MCF 10A (cell line): ENCODE results near the gene SUCO. TPM values are rescaled to one million over a fixed set of nuclear protein-coding genes. Genes with fewer than 3 reads are reported as not detected.

Experiments used
- BruUV-seq: library from RNA; stranded (reverse); fragments of 400-500 nt; replicated peaks from 2 replicates; lab custom pipeline; 2021; lab: Mats Ljungman, UMichigan
- CTCF ChIA-PET: fragments of 300-600 bp; sonication (Branson Sonifier 250); formaldehyde crosslinking; extraction: SDS; loops from one replicate; lab custom pipeline; 2021; ENCODE audit warnings: antibody characterized with exemption, inconsistent platforms; lab: Yijun Ruan, JAX
- POLR2A ChIA-PET: fragments of 300-600, 350-650 bp; sonication (Branson Sonifier 250); formaldehyde crosslinking; extraction: SDS; loops from one replicate; lab custom pipeline; 2020; ENCODE audit warnings: antibody characterized with exemption, inconsistent platforms; lab: Yijun Ruan, JAX
- DNase-seq: peaks from one replicate; pipeline ENCODE4 v3.0.0-alpha.2; 2018; ENCODE audit not compliant: unreplicated experiment
- H3K27ac Mint-ChIP-seq: one replicate; pipeline ENCODE4 v1.8.0; 2022; ENCODE audit warnings: mild to moderate bottlenecking, low read depth, mixed read lengths; ENCODE audit not compliant: unreplicated experiment
- H3K27me3 Mint-ChIP-seq: one replicate; pipeline ENCODE4 v1.8.0; 2022; ENCODE audit warnings: mixed read lengths; ENCODE audit not compliant: insufficient read depth, unreplicated experiment
- H3K36me3 Mint-ChIP-seq: one replicate; pipeline ENCODE4 v1.8.0; 2022; ENCODE audit warnings: mild to moderate bottlenecking, moderate library complexity, mixed read lengths; ENCODE audit not compliant: insufficient read depth, unreplicated experiment
- H3K4me1 Mint-ChIP-seq: one replicate; pipeline ENCODE4 v1.8.0; 2022; ENCODE audit warnings: mixed read lengths; ENCODE audit not compliant: insufficient read depth, unreplicated experiment
- H3K4me3 Mint-ChIP-seq: one replicate; pipeline ENCODE4 v1.8.0; 2022; ENCODE audit warnings: mild to moderate bottlenecking, moderate library complexity, mixed read lengths; ENCODE audit not compliant: unreplicated experiment
- H3K9me3 Mint-ChIP-seq: one replicate; pipeline ENCODE4 v1.8.0; 2022; ENCODE audit warnings: mixed read lengths; ENCODE audit not compliant: unreplicated experiment
- CTCF ChIP-seq: fragments of 200-600 bp; IDR thresholded peaks from one replicate; pipeline ENCODE4 v1.8.0; 2022; ENCODE audit warnings: antibody characterized with exemption, mild to moderate bottlenecking; ENCODE audit not compliant: unreplicated experiment
- intact Hi-C: fragments of 100-400 bp; cut with micrococcal nuclease; formaldehyde crosslinking; loops from 2 replicates; pipeline ENCODE4 v1.14.1; 2022
- total RNA-seq: library from RNA; stranded (reverse); gene quantifications from 2 replicates; pipeline ENCODE4 v1.2.3, GENCODE V29; 2022

The SUCO gene
- total RNA-seq, 1 experiment from 2014 or later = 47.9 TPM

GRCh38 chr1:172626845-172627244 is 93.9 kb downstream of the SUCO start:
- no peaks in the 10 kb centered on the region for H3K36me3 Mint-ChIP-seq
- H3K27ac Mint-ChIP-seq = no peak overlapping the region
- POLR2A ChIA-PET = no interaction called here
- no peak overlapping the region for H3K4me3 Mint-ChIP-seq
- no TSS peak for BruUV-seq
- H3K27me3 Mint-ChIP-seq = no peaks in the 10 kb centered on the region
- peaks cover 18% of the 10 kb centered on the region for H3K4me1 Mint-ChIP-seq
- intact Hi-C loops = no loop called here
- H3K9me3 Mint-ChIP-seq = peaks cover 17% of the 10 kb centered on the region
- TF ChIP-seq CTCF = no peak
- CTCF ChIA-PET = no interaction called here
- no peak for DNase-seq

GRCh38 chr1:172627702-172628101 is 94.8 kb downstream of the SUCO start:
- peaks cover 9% of the 10 kb centered on the region for H3K9me3 Mint-ChIP-seq
- no peak for DNase-seq
- no peak overlapping the region for H3K27ac Mint-ChIP-seq
- H3K36me3 Mint-ChIP-seq = no peaks in the 10 kb centered on the region
- TF ChIP-seq CTCF = no peak
- intact Hi-C loops = no loop called here
- CTCF ChIA-PET = interaction anchor here (1.0 to 3.3 kb wide), 2 partner anchors 45 to 92 kb away, joined by 4 to 13 read pairs; no protein-coding TSS in a partner anchor
- BruUV-seq = no TSS peak
- H3K27me3 Mint-ChIP-seq = no peaks in the 10 kb centered on the region
- H3K4me3 Mint-ChIP-seq = no peak overlapping the region
- POLR2A ChIA-PET = no interaction called here
- peaks cover 18% of the 10 kb centered on the region for H3K4me1 Mint-ChIP-seq

GRCh38 chr1:172628401-172628800 is 95.5 kb downstream of the SUCO start:
- H3K27me3 Mint-ChIP-seq = no peaks in the 10 kb centered on the region
- no peaks in the 10 kb centered on the region for H3K36me3 Mint-ChIP-seq
- POLR2A ChIA-PET = no interaction called here
- CTCF ChIA-PET = interaction anchor here (0.6 to 3.3 kb wide), 4 partner anchors 45 to 616 kb away, joined by 3 to 13 read pairs (median 4); no protein-coding TSS in a partner anchor
- intact Hi-C loops = no loop called here
- H3K4me3 Mint-ChIP-seq = no peak overlapping the region
- no peak overlapping the region for H3K27ac Mint-ChIP-seq
- TF ChIP-seq CTCF = no peak
- peaks cover 18% of the 10 kb centered on the region for H3K4me1 Mint-ChIP-seq
- DNase-seq = no peak
- no TSS peak for BruUV-seq
- H3K9me3 Mint-ChIP-seq = peaks cover 6% of the 10 kb centered on the region

GRCh38 chr1:172629170-172629569 is 96.2 kb downstream of the SUCO start:
- Mint-ChIP-seq H3K9me3 (no peaks in the 10 kb centered on the region), H3K4me1 (peaks cover 18% of the 10 kb centered on the region), H3K4me3 (no peak overlapping the region), H3K27ac (peak overlapping the region; percentile 68), H3K27me3 (no peaks in the 10 kb centered on the region), H3K36me3 (no peaks in the 10 kb centered on the region)
- DNase-seq = no peak
- intact Hi-C loops = no loop called here
- CTCF ChIA-PET = interaction anchor here (0.6 to 3.3 kb wide), 3 partner anchors 86 to 231 kb away, joined by 3 to 13 read pairs (median 3); no protein-coding TSS in a partner anchor
- POLR2A ChIA-PET = interaction anchor here (0.6 kb wide), 1 partner anchor 91 kb away, joined by 3 read pairs; no protein-coding TSS in a partner anchor
- BruUV-seq = no TSS peak
- no peak for TF ChIP-seq CTCF
